H7 (cell line): Measurements from ENCODE around the gene RNF19B. TPM values are rescaled to one million over a fixed set of nuclear protein-coding genes. Genes with fewer than 3 reads are reported as not detected.
"Not testable (repeated sequence)": the region's sequence is repeated elsewhere in the genome, so short reads cannot be mapped to it uniquely, and the experiment has no call there.

Source experiments
- DNase-seq: peaks from one replicate; pipeline ENCODE4 v3.0.0; 2012
- H3K27me3 ChIP-seq: 2 replicates; pipeline ENCODE4 v1.6.0; 2011; ENCODE audit warnings: mild to moderate bottlenecking, low read length; ENCODE audit not compliant: control insufficient read depth, insufficient read depth
- H3K36me3 ChIP-seq: replicated peaks from 2 replicates; pipeline ENCODE4 v1.5.1; 2011; ENCODE audit warnings: low read length; ENCODE audit not compliant: control insufficient read depth, insufficient read depth
- H3K4me3 ChIP-seq: 2 replicates; pipeline ENCODE4 v1.5.1; 2011; ENCODE audit warnings: low read depth, mild to moderate bottlenecking, control low read depth, low read length, moderate library complexity; ENCODE audit not compliant: insufficient read depth
- total RNA-seq: library from RNA; depleted of rRNA; stranded (reverse); fragments of >200 nt; shearing (Covaris generic); gene quantifications from 2 replicates; pipeline ENCODE4 v1.2.3, GENCODE V29; 2014

Gene RNF19B
- total RNA-seq, 1 experiment from 2014 or later = 26.7 TPM

GRCh38 chr1:32918179-32918578 is 46.4 kb downstream of the RNF19B start:
- no peak for DNase-seq
- Histone ChIP-seq H3K27me3 (peaks cover 3% of the 10 kb centered on the region), H3K36me3 (no peaks in the 10 kb centered on the region), H3K4me3 (no peak overlapping the region)

GRCh38 chr1:32917521-32917920 is 47.1 kb downstream of the RNF19B start:
- H3K4me3 ChIP-seq = no peak overlapping the region
- no peaks in the 10 kb centered on the region for H3K36me3 ChIP-seq
- no peak for DNase-seq
- H3K27me3 ChIP-seq = no peaks in the 10 kb centered on the region; the same call in none of the 2 replicates

- Histone ChIP-seq H3K36me3 (no peaks in the 10 kb centered on the region), H3K4me3 (no peak overlapping the region), H3K27me3 (no peaks in the 10 kb centered on the region; the same call in none of the 2 replicates)
- DNase-seq = no peak
Measured at GRCh38 chr1:32915766-32916706, 48.6 kb downstream of the RNF19B start.

GRCh38 chr1:32910319-32910718 is 54.3 kb downstream of the RNF19B start:
- Histone ChIP-seq H3K36me3 (no peaks in the 10 kb centered on the region), H3K27me3 (no peaks in the 10 kb centered on the region; the same call in 1 of the 2 replicates), H3K4me3 (no peak overlapping the region)
- DNase-seq = no peak

- H3K36me3 ChIP-seq = no peaks in the 10 kb centered on the region
- DNase-seq = no peak
- H3K27me3 ChIP-seq = peaks cover 12% of the 10 kb centered on the region
- no peak overlapping the region for H3K4me3 ChIP-seq
Measured at GRCh38 chr1:32907435-32907834, 57.2 kb downstream of the RNF19B start.

GRCh38 chr1:32906654-32907053 is 58.0 kb downstream of the RNF19B start:
- Histone ChIP-seq H3K27me3 (peaks cover 20% of the 10 kb centered on the region), H3K4me3 (no peak overlapping the region), H3K36me3 (no peaks in the 10 kb centered on the region)
- DNase-seq = no peak

- H3K36me3 ChIP-seq, DNase-seq, H3K4me3 ChIP-seq: not testable (repeated sequence)
- H3K27me3 ChIP-seq = peaks cover 28% of the 10 kb centered on the region
Measured at GRCh38 chr1:32905588-32905987, 59.0 kb downstream of the RNF19B start.

GRCh38 chr1:32904797-32905196 is 59.8 kb downstream of the RNF19B start:
- H3K36me3 ChIP-seq = no peaks in the 10 kb centered on the region
- H3K27me3 ChIP-seq = peaks cover 36% of the 10 kb centered on the region
- H3K4me3 ChIP-seq = no peak overlapping the region
- no peak for DNase-seq

GRCh38 chr1:32903991-32904785 is 60.4 kb downstream of the RNF19B start:
- no peaks in the 10 kb centered on the region for H3K36me3 ChIP-seq
- no peak overlapping the region for H3K4me3 ChIP-seq
- peak; percentile 52 for DNase-seq
- peaks cover 42% of the 10 kb centered on the region for H3K27me3 ChIP-seq

- DNase-seq = peak; percentile 30
- H3K27me3 ChIP-seq = peaks cover 56% of the 10 kb centered on the region
- no peak overlapping the region for H3K4me3 ChIP-seq
- no peaks in the 10 kb centered on the region for H3K36me3 ChIP-seq
Measured at GRCh38 chr1:32902535-32902920, 62.1 kb downstream of the RNF19B start.

GRCh38 chr1:32901823-32902534 is 62.6 kb downstream of the RNF19B start:
- peak overlapping the region; percentile 61 for H3K4me3 ChIP-seq
- peak; percentile 26 for DNase-seq
- peaks cover 58% of the 10 kb centered on the region for H3K27me3 ChIP-seq
- H3K36me3 ChIP-seq = no peaks in the 10 kb centered on the region

GRCh38 chr1:32900956-32901822 is 63.4 kb downstream of the RNF19B start, which contains the start of gene TMEM54:
Gene TMEM54 (minus strand): TSS chr1:32901389. CDS start chr1:32901238, 151 bp downstream.
- peaks cover 63% of the 10 kb centered on the region for H3K27me3 ChIP-seq
- peak within 1 kb of the TSS; percentile 61 for H3K4me3 ChIP-seq
- H3K36me3 ChIP-seq = no peaks in the 10 kb centered on the region
- DNase-seq = peak; percentile 90

- no peaks in the 10 kb centered on the region for H3K36me3 ChIP-seq
- H3K27me3 ChIP-seq = peaks cover 66% of the 10 kb centered on the region
- DNase-seq = peak; percentile 66
- peak overlapping the region; percentile 61 for H3K4me3 ChIP-seq
Measured at GRCh38 chr1:32900371-32900955, 64.1 kb downstream of the RNF19B start.
